LNCaP clone FGC (cell line): ENCODE results near the gene TBXT.

ENCODE experiments used
- DNase-seq: peaks from one replicate; pipeline ENCODE4 v3.0.0-alpha.2; 2011; ENCODE audit warnings: low read depth
- H3K4me3 ChIP-seq: 2 replicates; pipeline ENCODE4 v1.5.1; 2011; ENCODE audit warnings: mild to moderate bottlenecking, low read depth, low read length, control low read depth
- TF ChIP-seq, protein P1 (sequence below): IDR thresholded peaks from 2 replicates; pipeline ENCODE4 v1.5.1; 2012; ENCODE audit warnings: mild to moderate bottlenecking; ENCODE audit not compliant: control insufficient read depth, insufficient read depth; ENCODE audit errors: extremely low read depth

TBXT gene, protein sequence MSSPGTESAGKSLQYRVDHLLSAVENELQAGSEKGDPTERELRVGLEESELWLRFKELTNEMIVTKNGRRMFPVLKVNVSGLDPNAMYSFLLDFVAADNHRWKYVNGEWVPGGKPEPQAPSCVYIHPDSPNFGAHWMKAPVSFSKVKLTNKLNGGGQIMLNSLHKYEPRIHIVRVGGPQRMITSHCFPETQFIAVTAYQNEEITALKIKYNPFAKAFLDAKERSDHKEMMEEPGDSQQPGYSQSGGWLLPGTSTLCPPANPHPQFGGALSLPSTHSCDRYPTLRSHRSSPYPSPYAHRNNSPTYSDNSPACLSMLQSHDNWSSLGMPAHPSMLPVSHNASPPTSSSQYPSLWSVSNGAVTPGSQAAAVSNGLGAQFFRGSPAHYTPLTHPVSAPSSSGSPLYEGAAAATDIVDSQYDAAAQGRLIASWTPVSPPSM

DNA sequence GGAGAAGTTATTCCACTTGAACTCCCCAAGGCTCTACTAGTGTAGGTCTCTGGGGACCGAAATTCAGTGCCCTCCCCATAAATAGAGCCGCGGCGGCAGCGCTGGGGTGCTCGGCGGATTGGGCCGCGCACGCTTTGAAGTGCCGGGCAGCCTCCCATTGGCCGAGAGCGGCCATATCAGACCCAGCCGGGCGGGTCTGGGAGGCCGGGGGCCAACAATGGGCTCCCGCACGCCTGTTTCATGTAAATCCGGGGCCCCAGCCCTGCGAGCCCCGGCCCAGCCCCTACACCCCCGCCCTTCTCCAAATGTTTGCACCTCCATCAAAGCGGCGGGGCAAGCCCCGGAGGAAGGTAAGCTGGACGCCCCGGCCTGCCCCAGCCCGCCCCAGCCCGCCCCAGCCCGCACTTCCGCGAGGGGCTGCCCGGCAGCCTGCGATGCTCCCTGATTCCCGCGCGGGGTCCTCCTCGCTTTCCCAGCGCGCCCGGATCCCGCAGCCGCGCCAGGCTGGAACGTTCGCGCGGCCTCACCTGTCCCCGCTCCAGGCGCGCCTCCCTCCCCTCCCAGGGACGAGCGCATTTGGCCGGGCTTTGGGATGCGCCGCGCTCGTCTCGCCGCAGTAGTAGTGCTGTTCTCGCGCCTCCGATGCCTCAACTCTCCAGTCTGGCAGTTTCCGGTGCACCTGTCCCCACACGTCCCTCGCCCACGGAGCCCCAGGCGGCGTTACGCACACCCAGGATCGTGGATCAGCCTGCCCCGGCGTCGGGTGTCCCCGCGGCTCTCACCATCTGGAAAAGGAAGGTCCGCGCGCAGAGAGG is at the start of gene TBXT:
TBXT (minus strand) TSS at position 51 of the 815 bp plus-strand sequence. CDS start 260 bp downstream, outside the sequence.
- DNase-seq = no peak
- TF ChIP-seq, protein P1, sequence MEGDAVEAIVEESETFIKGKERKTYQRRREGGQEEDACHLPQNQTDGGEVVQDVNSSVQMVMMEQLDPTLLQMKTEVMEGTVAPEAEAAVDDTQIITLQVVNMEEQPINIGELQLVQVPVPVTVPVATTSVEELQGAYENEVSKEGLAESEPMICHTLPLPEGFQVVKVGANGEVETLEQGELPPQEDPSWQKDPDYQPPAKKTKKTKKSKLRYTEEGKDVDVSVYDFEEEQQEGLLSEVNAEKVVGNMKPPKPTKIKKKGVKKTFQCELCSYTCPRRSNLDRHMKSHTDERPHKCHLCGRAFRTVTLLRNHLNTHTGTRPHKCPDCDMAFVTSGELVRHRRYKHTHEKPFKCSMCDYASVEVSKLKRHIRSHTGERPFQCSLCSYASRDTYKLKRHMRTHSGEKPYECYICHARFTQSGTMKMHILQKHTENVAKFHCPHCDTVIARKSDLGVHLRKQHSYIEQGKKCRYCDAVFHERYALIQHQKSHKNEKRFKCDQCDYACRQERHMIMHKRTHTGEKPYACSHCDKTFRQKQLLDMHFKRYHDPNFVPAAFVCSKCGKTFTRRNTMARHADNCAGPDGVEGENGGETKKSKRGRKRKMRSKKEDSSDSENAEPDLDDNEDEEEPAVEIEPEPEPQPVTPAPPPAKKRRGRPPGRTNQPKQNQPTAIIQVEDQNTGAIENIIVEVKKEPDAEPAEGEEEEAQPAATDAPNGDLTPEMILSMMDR = no peak
- H3K4me3 ChIP-seq = peak within 1 kb of the TSS; percentile 31

DNA sequence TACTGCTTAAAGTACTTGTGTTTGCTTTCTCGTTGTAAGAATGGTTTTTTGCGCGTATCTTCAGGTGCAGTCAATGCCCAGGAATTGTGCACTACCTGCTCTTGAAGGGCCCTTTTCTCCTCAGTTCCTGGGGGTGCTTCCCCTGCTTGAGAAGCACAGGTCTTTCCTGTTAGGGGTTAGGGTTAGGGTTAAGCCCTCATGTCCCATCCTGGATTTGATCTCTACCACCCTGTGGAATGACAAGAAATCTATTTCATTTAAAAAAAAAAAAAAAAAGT is 39.6 kb upstream of the TBXT start:
- no peak for DNase-seq
- no peak overlapping the region for H3K4me3 ChIP-seq
- TF ChIP-seq, protein P1 = no peak

DNA sequence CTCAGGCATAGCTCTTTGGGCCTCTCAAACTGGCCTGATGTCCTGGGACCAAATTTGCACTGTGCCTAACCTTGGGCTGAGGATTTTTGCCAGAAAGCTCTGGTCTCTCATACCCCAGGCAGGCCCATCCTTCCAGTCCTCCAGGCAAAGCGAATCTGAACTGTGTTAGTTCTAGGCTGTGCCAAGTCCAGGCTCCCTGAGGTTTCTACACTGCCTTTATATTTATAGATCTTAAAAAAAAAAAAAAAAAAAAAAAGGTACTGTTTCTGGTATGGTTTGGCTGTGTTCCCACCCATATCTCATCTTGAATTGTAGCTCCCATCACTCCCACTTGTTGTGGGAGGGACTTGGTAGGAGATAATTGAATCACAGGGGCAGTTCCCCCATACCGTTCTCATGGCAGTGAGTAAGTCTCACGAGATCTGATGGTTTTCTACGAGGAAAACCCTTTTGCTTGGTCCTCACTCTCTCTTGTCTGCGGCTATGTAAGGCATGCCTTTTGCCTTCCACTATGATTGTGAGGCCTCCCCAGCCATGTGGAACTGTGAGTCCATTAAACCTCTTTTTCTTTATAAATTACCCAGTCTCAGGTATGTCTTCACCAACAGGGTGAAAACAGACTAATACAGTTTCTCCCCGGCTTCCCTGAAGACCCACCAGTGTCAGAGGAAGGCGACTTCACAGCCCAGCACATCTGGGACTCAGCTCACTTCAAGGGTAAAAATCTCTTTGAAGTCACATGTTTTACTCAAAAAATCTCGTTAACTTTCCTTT is 39.0 kb upstream of the TBXT start:
- no peak for DNase-seq
- no peak overlapping the region for H3K4me3 ChIP-seq
- TF ChIP-seq, protein P1 = no peak

DNA sequence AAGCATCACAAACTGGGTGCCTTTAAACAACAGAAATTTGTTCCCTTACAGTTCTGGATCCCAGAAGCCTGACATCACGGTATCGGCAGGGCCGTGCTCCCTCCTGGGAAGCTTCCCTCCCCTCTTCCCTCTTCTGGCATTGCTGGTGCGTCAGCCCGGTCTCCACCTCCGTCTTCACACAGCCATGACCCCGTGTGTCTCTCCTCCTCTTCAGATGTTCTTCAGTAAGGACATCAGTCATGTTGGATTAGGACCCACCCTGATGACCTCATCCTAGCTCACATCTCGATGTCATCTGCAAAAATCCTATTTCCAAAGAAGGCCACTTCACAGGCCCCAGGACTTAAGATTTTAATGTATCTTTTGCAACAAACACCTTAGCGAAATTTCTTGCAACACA is 38.4 kb upstream of the TBXT start:
- TF ChIP-seq, protein P1 = no peak
- H3K4me3 ChIP-seq = no peak overlapping the region
- no peak for DNase-seq

DNA sequence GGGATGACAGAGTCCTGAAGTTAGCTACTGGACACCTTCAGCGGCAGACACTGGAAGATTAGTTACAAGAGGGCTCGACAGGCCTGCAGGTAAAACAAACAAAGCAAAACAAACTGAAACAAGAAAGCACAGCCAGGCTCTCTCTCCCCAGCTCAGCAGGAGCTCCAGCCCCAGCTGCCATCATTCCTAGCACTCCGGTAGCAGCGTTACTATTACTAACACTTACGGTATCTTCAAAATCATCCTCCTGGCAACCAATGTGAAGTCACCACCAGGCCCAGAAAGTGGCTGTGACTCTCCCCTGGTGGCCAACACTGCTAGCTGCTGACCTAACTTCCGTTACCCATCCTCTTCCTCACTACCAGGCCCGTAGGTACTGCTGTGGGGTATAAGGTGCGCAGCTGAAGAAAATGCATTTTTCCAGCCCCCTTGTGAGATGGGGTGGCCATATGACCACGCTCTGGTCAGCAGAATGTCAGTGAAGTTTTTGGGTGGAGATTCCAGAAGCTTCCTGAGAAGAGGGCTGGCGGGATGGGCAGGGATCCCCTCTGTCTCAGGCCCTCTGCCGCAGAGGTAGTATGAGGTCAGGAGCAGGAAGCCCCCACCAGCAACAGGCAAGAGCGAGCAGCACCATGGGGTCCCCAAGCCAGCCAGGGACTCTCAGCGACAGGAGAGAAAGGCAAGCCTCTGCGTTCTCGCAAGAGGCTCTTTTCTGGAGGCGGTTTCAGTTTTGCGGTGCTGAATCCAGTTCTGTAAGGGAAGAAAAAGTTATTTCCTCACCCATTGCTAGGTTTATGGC is 37.4 kb upstream of the TBXT start:
- peak; percentile 42 for DNase-seq
- no peak overlapping the region for H3K4me3 ChIP-seq
- TF ChIP-seq, protein P1 = 0 out of 2 replicates have a peak, but pooled peaks have one; percentile 5

DNA sequence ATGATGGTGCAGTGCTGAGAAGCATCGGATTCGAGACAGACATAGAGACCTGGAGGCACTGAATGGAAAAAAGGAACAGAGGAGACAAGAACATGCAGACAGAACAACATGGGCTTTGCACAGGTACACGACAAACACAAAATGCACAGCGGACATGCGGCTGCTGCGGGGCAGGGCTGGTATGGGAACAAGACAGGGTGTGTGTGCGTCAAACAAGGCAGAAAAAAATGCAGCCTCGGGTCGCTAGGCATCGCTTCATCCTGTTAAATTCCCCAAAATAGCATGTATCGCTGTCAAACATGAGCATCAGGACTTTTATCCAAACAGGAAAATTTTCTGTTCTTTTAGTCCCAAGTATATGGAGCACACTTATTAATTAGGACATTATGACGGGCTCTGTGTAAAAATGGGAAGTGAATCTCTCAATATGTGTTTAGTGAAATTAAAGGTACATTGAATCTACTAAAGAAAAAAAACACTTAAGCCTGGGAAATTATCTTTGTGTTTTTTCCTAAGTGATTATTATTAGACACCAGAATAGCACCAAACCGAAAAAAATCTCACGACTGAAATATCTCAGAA is 36.1 kb upstream of the TBXT start:
- no peak overlapping the region for H3K4me3 ChIP-seq
- DNase-seq = no peak
- TF ChIP-seq, protein P1 = no peak
